ENCODE data around the gene NOL12.

Gene NOL12

GRCh38 chr22:37641561-37641949 lies 44.6 kb upstream of the NOL12 start:
- no peaks in the 10 kb centered on the region for H3K9me3 ChIP-seq (ENCODE audit: control insufficient read depth, insufficient read depth, low read depth, low read length)
- CTCF ChIA-PET = interaction anchor here (0.8 to 17.0 kb wide), 11 partner anchors 11 to 147 kb away, joined by 3 to 353 read pairs (median 12); partner anchors contain the start of genes GGA1, LGALS1, NOL12 and PDXP
- peaks cover 0 to 51% of the 10 kb centered on the region in 2 experiments; a peak in 2 of 3 replicates for H3K36me3 ChIP-seq (ENCODE audit: control insufficient read depth in 2 of 2, insufficient read depth in 1 of 2, low read length in 2 of 2)
- H3K27ac ChIP-seq (ENCODE audit: extremely low read depth, low read depth, low read length) = no peak overlapping the region
- TF ChIP-seq KLF1 (tag by site-specific recombination; IDR thresholded peaks at IDR 0.05) (no peak), SALL2 (tag by site-specific recombination; IDR thresholded peaks at IDR 0.05; ENCODE audit: borderline replicate concordance) (no peak), ZSCAN30 (tag by site-specific recombination; IDR thresholded peaks at IDR 0.05) (no peak)
- peaks cover 8% of the 10 kb centered on the region; the same call in 1 of the 2 replicates for H3K4me1 ChIP-seq (ENCODE audit: control insufficient read depth, insufficient read depth, low read length)
- POLR2A ChIA-PET = interaction anchor here (3.3 to 4.7 kb wide), 2 partner anchors 17 to 45 kb away, joined by 15 to 85 read pairs; partner anchors contain the start of genes NOL12 and PDXP
- H3K4me3 ChIP-seq (ENCODE audit: low read depth, low read length) = no peak overlapping the region

- POLR2A ChIA-PET = interaction anchor here (0.5 to 4.7 kb wide), 18 partner anchors 9 to 1359 kb away, joined by 3 to 85 read pairs (median 6); partner anchors contain the start of genes GGA1, LGALS1, NOL12 and PDXP
- H3K4me1 ChIP-seq (ENCODE audit: control insufficient read depth, insufficient read depth, low read length) = peaks cover 8% of the 10 kb centered on the region; the same call in 1 of the 2 replicates
- H3K36me3 ChIP-seq (ENCODE audit: control insufficient read depth in 2 of 2, insufficient read depth in 1 of 2, low read length in 2 of 2) = peaks cover 0 to 66% of the 10 kb centered on the region in 2 experiments; a peak in 2 of 3 replicates
- no peak overlapping the region for H3K27ac ChIP-seq (ENCODE audit: extremely low read depth, low read depth, low read length)
- CTCF ChIA-PET = interaction anchor here (0.6 to 17.0 kb wide), 50 partner anchors 9 to 385 kb away, joined by 3 to 353 read pairs (median 5); partner anchors contain the start of genes GCAT, GGA1, LGALS1 and NOL12
- H3K4me3 ChIP-seq (ENCODE audit: low read depth, low read length) = no peak overlapping the region
- H3K9me3 ChIP-seq (ENCODE audit: control insufficient read depth, insufficient read depth, low read depth, low read length) = no peaks in the 10 kb centered on the region
- TF ChIP-seq ZBTB49 (tag by site-specific recombination; IDR thresholded peaks at IDR 0.05; ENCODE audit: low read depth) = no peak
- TF ChIP-seq ZNF214 (tag by site-specific recombination; IDR thresholded peaks at IDR 0.05; ENCODE audit: borderline replicate concordance) = no peak
- TF ChIP-seq ZBTB48 (tag by site-specific recombination; IDR thresholded peaks at IDR 0.05) = peak; percentile 35; the same call in 1 of the 2 replicates
- TF ChIP-seq KLF1 (tag by site-specific recombination; IDR thresholded peaks at IDR 0.05) = peak; percentile 59; the same call in 1 of the 2 replicates
- no peak for TF ChIP-seq HOXD13 (CRISPR knock-in tag; IDR thresholded peaks at IDR 0.05; ENCODE audit: borderline replicate concordance)
- TF ChIP-seq KLF16 (tag by site-specific recombination; IDR thresholded peaks at IDR 0.05) = no peak
- TF ChIP-seq ZNF621 (tag by site-specific recombination; IDR thresholded peaks at IDR 0.05) = no peak
- no peak for TF ChIP-seq ZNF664 (tag by site-specific recombination; IDR thresholded peaks at IDR 0.05)
- no peak for TF ChIP-seq SALL2 (tag by site-specific recombination; IDR thresholded peaks at IDR 0.05; ENCODE audit: borderline replicate concordance)
- TF ChIP-seq ZNF24 (tag by site-specific recombination; IDR thresholded peaks at IDR 0.05) = no peak
- TF ChIP-seq ZFP69B (tag by site-specific recombination; IDR thresholded peaks at IDR 0.05) = no peak
- no peak for TF ChIP-seq ZFP37 (tag by site-specific recombination; IDR thresholded peaks at IDR 0.05)
- TF ChIP-seq BCL11B (tag by site-specific recombination; IDR thresholded peaks at IDR 0.05; ENCODE audit: low read depth) = no peak
- no peak for TF ChIP-seq SP3 (tag by site-specific recombination; IDR thresholded peaks at IDR 0.05)
- no peak for TF ChIP-seq ZNF513 (tag by site-specific recombination; IDR thresholded peaks at IDR 0.05)
- TF ChIP-seq ZSCAN30 (tag by site-specific recombination; IDR thresholded peaks at IDR 0.05) = 0 out of 2 replicates have a peak, but pooled peaks have one; percentile 27
- TF ChIP-seq GLI2 (tag by site-specific recombination; IDR thresholded peaks at IDR 0.05; ENCODE audit: borderline replicate concordance, low read depth) = no peak
- TF ChIP-seq ZBTB10 (tag by site-specific recombination; IDR thresholded peaks at IDR 0.05) = no peak
- TF ChIP-seq ZNF585B (tag by site-specific recombination; IDR thresholded peaks at IDR 0.05) = no peak
- TF ChIP-seq ELK4 (IDR thresholded peaks at IDR 0.05; ENCODE audit: borderline replicate concordance, low read depth, low read length) = no peak
- no peak for TF ChIP-seq ZNF76 (tag by site-specific recombination; IDR thresholded peaks at IDR 0.05; ENCODE audit: borderline replicate concordance, low read depth)
- no peak for TF ChIP-seq ZNF561 (tag by site-specific recombination; IDR thresholded peaks at IDR 0.05; ENCODE audit: borderline replicate concordance)
- no peak for TF ChIP-seq ZNF530 (tag by site-specific recombination; IDR thresholded peaks at IDR 0.05; ENCODE audit: low read depth)
- TF ChIP-seq ZNF624 (tag by site-specific recombination; IDR thresholded peaks at IDR 0.05) = no peak
- TF ChIP-seq GFI1B (tag by site-specific recombination; IDR thresholded peaks at IDR 0.05) = no peak
Measured at GRCh38 chr22:37643225-37643847, 42.8 kb upstream of the NOL12 start.
